Vagina (tissue), 2 donors: Measurements from ENCODE around the gene MTX3. TPM values are rescaled to one million over a fixed set of nuclear protein-coding genes. Genes with fewer than 3 reads are reported as not detected.

ENCODE experiments used
- DNase-seq, 2 donors: peaks; one replicate each; pipeline ENCODE4 v3.0.0-alpha.2; 2017; ENCODE audit errors: extremely low spot score in 2 of 2
- H3K27ac ChIP-seq: fragments of 200-600 bp; sonication (generic); one replicate; pipeline ENCODE4 v1.5.1; 2019
- H3K27me3 ChIP-seq: fragments of 200-600 bp; sonication (generic); one replicate; pipeline ENCODE4 v1.5.1; 2019
- H3K36me3 ChIP-seq, 2 donors: fragments of 200-600 bp; sonication (generic); one replicate each; pipeline ENCODE4 v1.5.1; 2017 to 2019
- H3K4me1 ChIP-seq: fragments of 200-600 bp; sonication (generic); one replicate; pipeline ENCODE4 v1.5.1; 2019
- H3K4me3 ChIP-seq, 2 donors: fragments of 200-600 bp; sonication (generic); 1 replicate in 1 of 2; 2 replicates in 1 of 2; pipeline ENCODE4 v1.5.1; 2016 to 2019
- H3K9me3 ChIP-seq: fragments of 200-600 bp; sonication (generic); one replicate; pipeline ENCODE4 v1.5.1; 2019
- POLR2A ChIP-seq, 2 donors: fragments of 450-650 bp; IDR thresholded peaks; one replicate each; pipeline ENCODE4 v1.6.1; 2017; ENCODE audit warnings: antibody characterized with exemption in 2 of 2, mild to moderate bottlenecking in 2 of 2, moderate library complexity in 2 of 2
- POLR2AphosphoS5 ChIP-seq, 2 donors: sonication (generic); formaldehyde crosslinking; IDR thresholded peaks; one replicate each; pipeline ENCODE4 v1.9.0; 2017; ENCODE audit warnings: antibody characterized with exemption in 2 of 2, mild to moderate bottlenecking in 2 of 2, low read depth in 1 of 2; ENCODE audit not compliant: insufficient read depth in 1 of 2
- intact Hi-C: fragments of 100-400 bp; cut with DNase I; formaldehyde crosslinking; loops from one replicate; pipeline ENCODE4 v1.15.1; 2023
- total RNA-seq: library from RNA; depleted of rRNA; stranded (reverse); fragments of >200 nt; gene quantifications from one replicate; pipeline ENCODE4 v1.2.3, GENCODE V29; 2016
- TF ChIP-seq, protein P1 (sequence below), 3 experiments: fragments of 450-650 bp in 2 of 3; fragments of 200-600 bp in 1 of 3; sonication (generic) in 1 of 3; IDR thresholded peaks; one replicate each; pipeline ENCODE4 v1.5.1; 2017 to 2019; ENCODE audit warnings: antibody characterized with exemption in 3 of 3, mild to moderate bottlenecking in 2 of 3, moderate library complexity in 2 of 3

The MTX3 gene
- total RNA-seq, 1 donor from 2014 or later: 8.1 TPM

GRCh38 chr5:79964136-79964535, 26.9 kb downstream of the MTX3 start:
- TF ChIP-seq, protein P1, sequence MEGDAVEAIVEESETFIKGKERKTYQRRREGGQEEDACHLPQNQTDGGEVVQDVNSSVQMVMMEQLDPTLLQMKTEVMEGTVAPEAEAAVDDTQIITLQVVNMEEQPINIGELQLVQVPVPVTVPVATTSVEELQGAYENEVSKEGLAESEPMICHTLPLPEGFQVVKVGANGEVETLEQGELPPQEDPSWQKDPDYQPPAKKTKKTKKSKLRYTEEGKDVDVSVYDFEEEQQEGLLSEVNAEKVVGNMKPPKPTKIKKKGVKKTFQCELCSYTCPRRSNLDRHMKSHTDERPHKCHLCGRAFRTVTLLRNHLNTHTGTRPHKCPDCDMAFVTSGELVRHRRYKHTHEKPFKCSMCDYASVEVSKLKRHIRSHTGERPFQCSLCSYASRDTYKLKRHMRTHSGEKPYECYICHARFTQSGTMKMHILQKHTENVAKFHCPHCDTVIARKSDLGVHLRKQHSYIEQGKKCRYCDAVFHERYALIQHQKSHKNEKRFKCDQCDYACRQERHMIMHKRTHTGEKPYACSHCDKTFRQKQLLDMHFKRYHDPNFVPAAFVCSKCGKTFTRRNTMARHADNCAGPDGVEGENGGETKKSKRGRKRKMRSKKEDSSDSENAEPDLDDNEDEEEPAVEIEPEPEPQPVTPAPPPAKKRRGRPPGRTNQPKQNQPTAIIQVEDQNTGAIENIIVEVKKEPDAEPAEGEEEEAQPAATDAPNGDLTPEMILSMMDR (IDR thresholded peaks at IDR 0.05): no peak
- TF ChIP-seq POLR2A (IDR thresholded peaks at IDR 0.05): no peak
- no peak for TF ChIP-seq POLR2AphosphoS5 (IDR thresholded peaks at IDR 0.05; ENCODE audit: insufficient read depth in 1 of 2, low read depth in 1 of 2)
- Histone ChIP-seq H3K27ac (no peak overlapping the region), H3K4me3 (no peak overlapping the region), H3K27me3 (no peaks in the 10 kb centered on the region), H3K9me3 (no peaks in the 10 kb centered on the region), H3K36me3 (no peaks in the 10 kb centered on the region), H3K4me1 (no peaks in the 10 kb centered on the region)
- intact Hi-C loops: no loop called here
- no peak for DNase-seq

DNA sequence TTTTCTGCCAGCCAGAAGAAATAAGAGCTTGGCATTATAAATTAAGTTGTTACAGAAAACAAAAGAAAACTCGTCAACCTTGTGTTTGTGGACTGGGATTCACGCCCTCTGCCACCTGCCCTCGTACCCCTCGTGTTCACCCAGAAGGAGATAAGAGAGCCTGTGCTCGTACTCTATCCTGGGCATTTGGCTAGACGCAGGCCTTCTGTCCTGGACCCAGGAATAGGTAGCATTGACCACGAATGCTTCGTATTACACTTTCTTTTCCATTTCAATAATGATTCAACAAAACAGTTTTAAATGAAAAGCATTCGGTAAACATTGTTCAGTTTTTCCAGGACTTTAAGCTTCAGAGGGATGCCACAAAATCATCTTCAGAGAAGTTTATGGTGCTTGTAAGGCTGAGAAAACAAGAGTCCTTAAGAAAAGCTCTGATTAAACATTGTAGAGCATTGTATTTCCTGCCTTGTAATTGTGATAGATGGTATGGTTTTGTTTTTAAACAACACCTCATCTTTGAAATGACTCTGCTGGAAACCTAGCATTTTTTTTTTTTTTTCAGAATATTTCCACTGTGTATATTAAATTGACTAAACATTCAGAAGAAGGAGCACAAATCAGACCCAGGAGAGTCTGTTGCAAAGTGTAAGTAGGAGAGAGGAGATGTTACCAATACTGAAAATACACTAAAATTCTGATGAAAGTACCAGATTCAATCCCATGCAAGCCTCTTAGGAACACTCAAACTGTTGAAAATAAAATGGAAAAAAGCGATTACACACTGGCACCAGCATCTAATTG, 27.6 kb downstream of the MTX3 start:
- TF ChIP-seq POLR2AphosphoS5 (IDR thresholded peaks at IDR 0.05; ENCODE audit: insufficient read depth in 1 of 2, low read depth in 1 of 2) (no peak), POLR2A (IDR thresholded peaks at IDR 0.05) (no peak)
- TF ChIP-seq, protein P1 (IDR thresholded peaks at IDR 0.05): no peak
- no peak overlapping the region for H3K27ac ChIP-seq
- no peak for DNase-seq
- intact Hi-C loops: no loop called here
- H3K27me3 ChIP-seq: no peaks in the 10 kb centered on the region
- H3K36me3 ChIP-seq: no peaks in the 10 kb centered on the region
- H3K4me1 ChIP-seq: no peaks in the 10 kb centered on the region
- no peaks in the 10 kb centered on the region for H3K9me3 ChIP-seq
- H3K4me3 ChIP-seq: no peak overlapping the region

- intact Hi-C loops: no loop called here
- Histone ChIP-seq H3K4me1 (no peaks in the 10 kb centered on the region), H3K9me3 (no peaks in the 10 kb centered on the region), H3K36me3 (no peaks in the 10 kb centered on the region), H3K27me3 (no peaks in the 10 kb centered on the region), H3K4me3 (no peak overlapping the region), H3K27ac (no peak overlapping the region)
- no peak for DNase-seq
- no peak for TF ChIP-seq POLR2A (IDR thresholded peaks at IDR 0.05)
- no peak for TF ChIP-seq POLR2AphosphoS5 (IDR thresholded peaks at IDR 0.05; ENCODE audit: insufficient read depth in 1 of 2, low read depth in 1 of 2)
- TF ChIP-seq, protein P1 (IDR thresholded peaks at IDR 0.05): no peak
These were observed 28.4 kb downstream of the MTX3 start for GRCh38 chr5:79962575-79963222.

- H3K27me3 ChIP-seq: no peaks in the 10 kb centered on the region
- DNase-seq: no peak
- H3K4me1 ChIP-seq: no peaks in the 10 kb centered on the region
- no peak overlapping the region for H3K4me3 ChIP-seq
- intact Hi-C loops: no loop called here
- no peaks in the 10 kb centered on the region for H3K9me3 ChIP-seq
- no peak for TF ChIP-seq POLR2A (IDR thresholded peaks at IDR 0.05)
- no peak for TF ChIP-seq POLR2AphosphoS5 (IDR thresholded peaks at IDR 0.05; ENCODE audit: insufficient read depth in 1 of 2, low read depth in 1 of 2)
- TF ChIP-seq, protein P1 (IDR thresholded peaks at IDR 0.05): no peak
- H3K36me3 ChIP-seq: no peaks in the 10 kb centered on the region
- H3K27ac ChIP-seq: no peak overlapping the region
These were observed 29.1 kb downstream of the MTX3 start for GRCh38 chr5:79961716-79962574.
